ENCODE data around the gene TEX44.

- TF ChIP-seq HCFC1 (IDR thresholded peaks at IDR 0.05; ENCODE audit: low read depth, low read length): no peak
- no peak for TF ChIP-seq UBTF (CRISPR knock-in tag; IDR thresholded peaks at IDR 0.05)
- TF ChIP-seq ATM (IDR thresholded peaks at IDR 0.05; ENCODE audit: borderline replicate concordance): no peak
- no peak for TF ChIP-seq JUND (CRISPR knock-in tag; IDR thresholded peaks at IDR 0.05)
- TF ChIP-seq ZNF382 (CRISPR knock-in tag; IDR thresholded peaks at IDR 0.05; ENCODE audit: borderline replicate concordance): no peak
- no peak for TF ChIP-seq ZNF354B (CRISPR knock-in tag; IDR thresholded peaks at IDR 0.05)
- TF ChIP-seq ZFX (CRISPR knock-in tag; IDR thresholded peaks at IDR 0.05; ENCODE audit: low read depth): no peak
- TF ChIP-seq CREM (IDR thresholded peaks at IDR 0.05): no peak
- TF ChIP-seq CREM (CRISPR knock-in tag; IDR thresholded peaks at IDR 0.05): no peak
- no peak for TF ChIP-seq SP2 (CRISPR knock-in tag; IDR thresholded peaks at IDR 0.05)
- TF ChIP-seq ATF3 (CRISPR knock-in tag; IDR thresholded peaks at IDR 0.05): no peak
- no peak for TF ChIP-seq CENPX (CRISPR knock-in tag; IDR thresholded peaks at IDR 0.05)
- no peak for TF ChIP-seq MAX (IDR thresholded peaks at IDR 0.05)
- TF ChIP-seq POLR2A (IDR thresholded peaks at IDR 0.05; ENCODE audit: insufficient read depth in 1 of 2, low read depth in 2 of 2, low read length in 2 of 2): no peak
- TF ChIP-seq TERF1 (CRISPR knock-in tag; IDR thresholded peaks at IDR 0.05): no peak
These were observed 10.3 kb downstream of the TEX44 start for GRCh38 chr2:231602859-231603467.
